Measurements from ENCODE around the gene STAT3. TPM values are rescaled to one million over a fixed set of nuclear protein-coding genes. Genes with fewer than 3 reads are reported as not detected.

Gene STAT3
- total RNA-seq, 4 donors from 2014 or later, result 214 to 433 (median 280) TPM

GRCh38 chr17:42276359-42276608 lies 112.0 kb downstream of the STAT3 start, which contains the start of gene STAT5B:
TSS of gene STAT5B (minus strand) at chr17:42276391. CDS start at chr17:42232127, 44,264 bp downstream.
- ATAC-seq (ENCODE audit: low FRiP score) (peak; percentile 72), DNase-seq (ENCODE audit: low spot score) (no peak)
- no peak for TF ChIP-seq CTCF (IDR thresholded peaks at IDR 0.05)

- ATAC-seq (ENCODE audit: low FRiP score) (peak; percentile 52), DNase-seq (ENCODE audit: low spot score) (no peak)
- no peak for TF ChIP-seq CTCF (IDR thresholded peaks at IDR 0.05)
Observed at GRCh38 chr17:42275527-42276358, 112.5 kb downstream of the STAT3 start.

- DNase-seq (ENCODE audit: low spot score) (no peak), ATAC-seq (ENCODE audit: low FRiP score) (no peak)
- TF ChIP-seq CTCF (IDR thresholded peaks at IDR 0.05), result no peak
Observed at GRCh38 chr17:42274812-42275526, 113.3 kb downstream of the STAT3 start.

- no peak for TF ChIP-seq CTCF (IDR thresholded peaks at IDR 0.05)
- no peak for ATAC-seq (ENCODE audit: low FRiP score)
- no peak for DNase-seq (ENCODE audit: low spot score)
Observed at GRCh38 chr17:42274253-42274542, 114.0 kb downstream of the STAT3 start.

- no peak for TF ChIP-seq CTCF (IDR thresholded peaks at IDR 0.05)
Observed at GRCh38 chr17:42273474-42274252, 114.6 kb downstream of the STAT3 start.

GRCh38 chr17:42272162-42272907 lies 115.9 kb downstream of the STAT3 start:
- DNase-seq (ENCODE audit: low spot score) (no peak), ATAC-seq (ENCODE audit: low FRiP score) (no peak)
- TF ChIP-seq CTCF (IDR thresholded peaks at IDR 0.05), result no peak

More at GRCh38 chr17:42273474-42274252, 114.6 kb downstream of the STAT3 start:
- ATAC-seq (ENCODE audit: low FRiP score) (no peak), DNase-seq (ENCODE audit: low spot score) (no peak)

All from omental fat pad (tissue), 4 donors.